H7 (cell line): ENCODE results near the gene ARPP21. TPM values are rescaled to one million over a fixed set of nuclear protein-coding genes. Genes with fewer than 3 reads are reported as not detected.

Experiments used
- DNase-seq: peaks from one replicate; pipeline ENCODE4 v3.0.0; 2012
- H3K27me3 ChIP-seq: 2 replicates; pipeline ENCODE4 v1.6.0; 2011; ENCODE audit warnings: mild to moderate bottlenecking, low read length; ENCODE audit not compliant: control insufficient read depth, insufficient read depth
- H3K36me3 ChIP-seq: replicated peaks from 2 replicates; pipeline ENCODE4 v1.5.1; 2011; ENCODE audit warnings: low read length; ENCODE audit not compliant: control insufficient read depth, insufficient read depth
- H3K4me3 ChIP-seq: 2 replicates; pipeline ENCODE4 v1.5.1; 2011; ENCODE audit warnings: low read depth, mild to moderate bottlenecking, control low read depth, low read length, moderate library complexity; ENCODE audit not compliant: insufficient read depth
- total RNA-seq: library from RNA; depleted of rRNA; stranded (reverse); fragments of >200 nt; shearing (Covaris generic); gene quantifications from 2 replicates; pipeline ENCODE4 v1.2.3, GENCODE V29; 2014

The ARPP21 gene
- total RNA-seq, 1 experiment from 2014 or later, result not detected

DNA sequence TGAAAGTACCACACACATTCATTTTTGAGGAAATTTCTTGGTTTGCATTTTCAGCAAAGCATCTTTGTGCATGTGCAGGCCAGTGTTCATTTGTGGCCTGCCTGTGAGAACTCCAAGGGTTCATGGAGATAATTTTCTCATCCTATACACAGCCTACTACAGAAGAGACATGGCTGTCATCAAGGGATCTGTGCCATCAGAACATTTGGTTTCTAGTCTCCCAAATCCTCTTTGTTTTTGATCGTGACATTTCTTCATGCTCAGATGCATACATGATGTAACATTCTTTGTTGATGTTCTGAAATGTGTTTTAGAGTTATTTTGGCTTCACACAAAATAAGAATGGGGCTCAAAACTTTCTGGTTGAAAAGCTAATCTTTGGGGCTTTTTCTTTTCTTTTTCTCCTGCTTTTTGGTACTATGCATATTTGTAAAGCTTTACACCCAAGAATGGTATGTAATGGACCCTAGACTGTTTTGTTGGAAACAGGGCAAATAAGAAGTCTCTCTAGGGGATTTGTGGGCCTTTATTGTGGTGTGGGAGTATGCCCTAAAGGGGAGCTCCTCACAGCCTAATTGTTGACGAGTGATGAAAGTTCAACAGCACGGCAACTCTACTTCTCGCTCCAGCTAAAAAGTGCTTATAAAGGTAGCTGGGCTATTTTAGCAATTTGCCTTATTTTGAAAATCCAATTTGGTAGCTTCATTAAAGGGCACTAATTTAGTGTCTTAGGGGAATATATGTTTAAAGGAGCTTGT, 3.2 kb upstream of the ARPP21 start:
- Histone ChIP-seq H3K27me3 (peaks cover 35% of the 10 kb centered on the region), H3K36me3 (no peaks in the 10 kb centered on the region), H3K4me3 (no peak overlapping the region)
- no peak for DNase-seq

DNA sequence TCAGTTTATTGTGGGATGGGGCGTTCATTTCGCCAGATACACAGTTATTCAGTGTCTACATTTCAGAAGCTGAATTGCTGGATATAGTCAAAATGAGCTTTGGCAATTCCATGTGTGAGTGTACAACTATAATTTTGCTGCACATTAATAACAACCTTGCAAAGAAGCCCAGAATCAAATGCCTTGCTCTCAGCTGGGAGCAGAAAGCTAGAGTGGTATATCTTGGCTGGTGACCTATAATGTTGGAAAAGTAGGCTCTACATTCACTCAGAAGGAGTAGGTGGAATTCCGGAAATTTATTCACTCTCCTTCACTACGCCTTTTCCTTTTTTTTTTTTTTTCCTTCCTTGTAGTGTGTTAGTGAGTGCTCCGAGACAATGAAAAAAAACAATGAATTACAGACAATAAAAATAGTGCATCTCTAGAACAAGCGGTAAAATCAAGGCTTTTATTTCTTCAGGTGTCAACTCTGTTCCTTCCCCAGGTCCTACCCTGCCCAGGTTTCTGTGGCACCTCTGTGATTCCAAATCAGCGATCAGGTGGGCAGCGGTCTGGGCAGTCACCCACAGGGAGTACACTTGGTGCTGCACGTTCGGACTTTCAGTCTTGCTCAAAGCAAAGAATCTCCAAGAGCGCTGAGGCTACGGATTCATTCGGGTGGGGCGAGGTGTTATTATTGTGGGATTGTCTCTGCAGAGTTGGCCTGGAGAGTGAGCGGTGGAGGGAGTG, 910 bp upstream of the ARPP21 start:
- H3K36me3 ChIP-seq, result no peaks in the 10 kb centered on the region
- no peak for DNase-seq
- peaks cover 41% of the 10 kb centered on the region for H3K27me3 ChIP-seq
- H3K4me3 ChIP-seq, result no peak overlapping the region

DNA sequence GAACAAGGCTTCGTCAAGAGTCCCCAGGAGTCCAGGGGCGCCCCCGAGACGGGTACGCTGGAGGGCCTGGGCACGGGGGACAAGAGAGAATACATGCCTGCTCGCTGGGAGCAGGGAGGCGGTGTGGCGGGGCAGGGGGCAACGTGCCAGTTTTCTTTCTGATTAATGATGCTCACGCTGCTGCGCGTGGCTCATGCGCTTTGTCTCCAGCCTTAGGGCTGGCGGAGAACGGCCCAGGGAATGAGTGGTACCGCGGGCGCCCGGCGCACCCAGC, 408 bp upstream of the ARPP21 start:
- DNase-seq, result no peak
- Histone ChIP-seq H3K27me3 (peaks cover 41% of the 10 kb centered on the region), H3K4me3 (peak overlapping the region; percentile 51), H3K36me3 (no peaks in the 10 kb centered on the region)

DNA sequence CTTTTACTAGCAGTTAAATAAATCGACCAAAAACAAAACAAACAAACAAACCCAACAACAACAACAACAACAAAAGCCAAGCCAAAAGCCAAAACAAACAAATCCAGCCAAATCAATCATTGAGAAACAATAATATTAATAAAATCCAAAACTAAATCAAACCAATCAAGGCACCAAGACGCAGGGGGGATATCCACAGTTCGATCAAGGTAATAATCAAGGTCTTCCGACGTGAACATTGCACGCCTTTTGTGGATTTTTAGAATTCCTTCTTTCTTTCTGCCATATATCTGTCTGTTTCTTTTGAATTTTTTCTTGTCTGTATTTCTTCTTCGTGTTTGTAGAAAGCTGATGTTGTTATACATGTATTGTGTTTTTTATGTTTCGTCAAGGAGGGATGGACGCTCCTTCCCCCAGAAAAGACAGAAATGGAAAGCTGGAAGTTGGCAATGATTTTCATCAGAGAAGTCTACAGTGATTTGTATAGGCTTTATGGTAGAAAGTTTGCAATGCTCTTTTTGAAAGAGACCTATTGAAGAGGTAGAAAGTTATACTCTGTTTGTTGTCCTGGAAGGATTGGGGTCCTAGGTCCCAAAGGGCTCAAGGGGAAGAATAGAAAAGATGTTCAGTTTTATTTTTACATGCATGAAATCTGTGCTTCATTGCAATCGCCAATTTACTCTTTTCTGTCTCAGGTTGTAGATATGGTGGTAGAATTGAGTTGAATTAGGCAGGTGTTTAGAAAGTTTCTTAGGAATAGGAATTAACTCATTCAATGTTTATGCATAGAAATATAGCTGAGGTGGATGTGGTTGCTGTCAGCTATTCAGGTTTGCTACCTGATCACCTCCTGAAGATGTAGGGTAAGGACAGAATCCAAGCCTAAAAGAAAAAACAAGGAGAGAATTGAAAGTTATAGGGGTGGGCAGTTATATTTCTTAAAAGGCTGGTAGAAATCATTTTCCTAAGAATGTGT, 1.2 kb downstream of the ARPP21 start:
- H3K36me3 ChIP-seq, result no peaks in the 10 kb centered on the region
- DNase-seq, result no peak

DNA sequence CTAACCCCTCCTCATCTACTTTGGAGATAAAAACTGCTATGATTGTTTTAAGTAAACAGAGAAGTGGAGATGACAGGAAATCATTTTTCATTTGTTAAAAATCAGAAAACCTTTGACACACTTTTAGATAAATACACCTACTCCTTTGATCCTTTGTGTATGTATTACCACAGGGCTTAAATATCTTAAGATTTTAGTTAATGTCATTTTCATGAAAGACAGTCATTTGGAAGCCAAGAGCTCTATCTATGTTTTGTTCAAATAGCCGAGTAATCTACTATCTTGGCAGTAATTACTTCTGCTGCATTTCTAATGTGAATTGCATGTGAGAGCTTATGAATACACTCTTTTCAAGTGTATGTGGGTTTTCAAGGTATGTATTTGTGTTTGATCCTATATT, 2.0 kb downstream of the ARPP21 start:
- no peaks in the 10 kb centered on the region for H3K36me3 ChIP-seq
- no peak overlapping the region for H3K4me3 ChIP-seq
- DNase-seq, result no peak
- peaks cover 41% of the 10 kb centered on the region for H3K27me3 ChIP-seq

More for the DNA sequence above, 1.2 kb downstream of the ARPP21 start:
- H3K27me3 ChIP-seq, result peaks cover 41% of the 10 kb centered on the region
- H3K4me3 ChIP-seq, result peak overlapping the region; percentile 51; the same call in 1 of the 2 replicates

DNA sequence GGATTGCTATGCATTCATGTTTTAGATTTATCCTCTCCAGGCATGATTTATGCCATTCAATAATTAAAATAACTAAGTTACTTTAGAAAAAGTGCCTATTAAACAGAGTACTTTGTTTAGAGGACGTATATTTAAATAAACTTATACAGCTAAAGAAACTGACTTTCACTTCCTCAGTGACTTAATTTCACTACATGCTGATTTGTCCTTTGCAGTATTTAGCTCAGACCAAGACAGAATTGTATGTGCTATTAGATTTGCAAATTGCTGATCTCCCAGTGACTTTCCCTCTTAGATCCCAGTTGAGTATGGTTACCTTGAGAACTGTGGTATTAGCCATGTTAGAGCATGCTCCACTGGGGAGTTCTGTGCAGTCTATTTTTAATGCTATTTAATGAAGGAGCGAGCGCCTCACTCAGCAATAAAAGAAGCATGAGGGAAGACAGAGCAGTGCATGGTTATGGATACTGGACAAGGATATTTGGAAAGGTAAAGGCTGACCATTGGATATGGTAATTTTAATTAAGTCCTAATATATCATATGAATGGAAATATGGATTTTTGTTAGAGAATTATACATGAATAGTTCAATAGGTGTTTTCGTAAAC, 2.7 kb downstream of the ARPP21 start:
- no peak for DNase-seq
- H3K36me3 ChIP-seq, result no peaks in the 10 kb centered on the region
- no peak overlapping the region for H3K4me3 ChIP-seq
- peaks cover 41% of the 10 kb centered on the region for H3K27me3 ChIP-seq

DNA sequence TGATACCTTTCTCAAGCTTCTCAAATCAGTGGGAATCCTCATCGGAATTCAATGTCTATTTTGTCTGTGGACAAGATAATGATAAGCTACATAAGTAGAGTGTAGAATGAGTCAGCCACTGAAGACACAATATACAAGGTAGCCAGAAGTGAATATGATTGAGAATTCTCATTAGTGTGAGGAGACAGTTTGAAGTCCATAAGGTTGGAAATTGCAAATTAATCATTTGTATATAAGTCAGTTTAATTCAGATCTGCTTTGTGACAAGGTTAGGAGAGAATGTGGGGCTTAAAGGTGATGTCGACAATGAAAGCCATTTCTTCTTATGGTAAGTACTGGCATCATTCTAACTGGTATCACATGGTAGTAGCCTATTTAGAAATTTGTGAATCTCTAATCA, 4.2 kb downstream of the ARPP21 start:
- Histone ChIP-seq H3K27me3 (peaks cover 32% of the 10 kb centered on the region), H3K36me3 (no peaks in the 10 kb centered on the region), H3K4me3 (no peak overlapping the region)
- DNase-seq, result no peak

DNA sequence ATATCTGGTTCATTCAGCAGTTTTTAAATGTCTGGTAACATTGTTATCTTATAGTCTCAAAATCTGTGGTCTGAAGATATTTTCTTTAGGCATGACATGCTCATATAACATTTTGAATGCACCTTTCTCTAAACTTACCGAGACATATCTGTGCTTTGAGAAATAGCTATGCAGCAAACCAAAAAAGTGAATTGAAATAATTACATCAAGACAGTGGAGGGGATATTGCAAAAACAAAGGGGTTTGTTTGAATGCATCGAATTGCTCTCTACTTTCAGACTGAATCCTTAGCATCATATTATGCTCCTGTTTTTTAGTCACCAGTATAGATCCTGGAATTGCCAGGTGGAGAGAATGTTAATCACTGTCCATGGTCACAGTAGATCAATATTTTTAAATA, 5.1 kb downstream of the ARPP21 start:
- H3K36me3 ChIP-seq, result no peaks in the 10 kb centered on the region
- no peak overlapping the region for H3K4me3 ChIP-seq
- DNase-seq, result no peak
- peaks cover 23% of the 10 kb centered on the region for H3K27me3 ChIP-seq

DNA sequence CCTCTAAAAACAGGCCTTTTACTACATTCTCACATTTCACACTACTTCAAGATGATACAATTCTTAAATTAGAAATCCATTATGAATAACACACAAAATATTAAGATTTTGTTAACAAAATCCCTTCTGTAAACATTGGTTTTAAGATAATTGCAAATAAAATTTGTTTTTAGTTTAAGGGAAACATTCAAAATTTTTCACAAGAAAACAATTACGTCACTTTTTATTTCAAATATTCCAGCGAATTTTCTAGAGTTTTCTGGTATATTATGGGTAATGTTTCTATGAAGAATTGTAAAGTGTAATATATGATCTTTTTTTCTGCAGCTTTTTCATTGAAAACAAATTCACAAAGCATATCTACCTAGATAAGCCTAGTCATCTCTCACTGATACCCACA, 5.9 kb downstream of the ARPP21 start:
- H3K27me3 ChIP-seq, result peaks cover 15% of the 10 kb centered on the region
- no peaks in the 10 kb centered on the region for H3K36me3 ChIP-seq
- H3K4me3 ChIP-seq, result no peak overlapping the region
- no peak for DNase-seq

DNA sequence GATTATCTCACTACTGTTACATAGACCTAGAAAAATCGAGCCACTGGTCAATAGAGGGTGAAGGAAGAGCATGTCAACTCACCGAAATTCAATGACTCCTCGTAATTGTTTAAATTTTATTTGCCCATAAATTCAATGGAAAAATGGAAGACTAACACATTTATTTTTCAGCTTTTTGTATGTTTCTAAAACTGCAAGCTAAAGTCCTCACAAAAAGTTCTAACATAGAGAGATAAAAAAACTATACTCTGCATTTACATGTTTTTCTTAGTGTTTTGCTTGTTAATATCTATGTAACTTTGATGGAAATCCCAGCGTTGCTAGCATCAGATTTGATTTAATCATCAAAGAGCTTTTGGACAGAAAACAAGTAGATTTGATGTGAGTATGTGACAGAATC, 6.8 kb downstream of the ARPP21 start:
- no peaks in the 10 kb centered on the region for H3K36me3 ChIP-seq
- peaks cover 6% of the 10 kb centered on the region for H3K27me3 ChIP-seq
- no peak overlapping the region for H3K4me3 ChIP-seq
- DNase-seq, result no peak

DNA sequence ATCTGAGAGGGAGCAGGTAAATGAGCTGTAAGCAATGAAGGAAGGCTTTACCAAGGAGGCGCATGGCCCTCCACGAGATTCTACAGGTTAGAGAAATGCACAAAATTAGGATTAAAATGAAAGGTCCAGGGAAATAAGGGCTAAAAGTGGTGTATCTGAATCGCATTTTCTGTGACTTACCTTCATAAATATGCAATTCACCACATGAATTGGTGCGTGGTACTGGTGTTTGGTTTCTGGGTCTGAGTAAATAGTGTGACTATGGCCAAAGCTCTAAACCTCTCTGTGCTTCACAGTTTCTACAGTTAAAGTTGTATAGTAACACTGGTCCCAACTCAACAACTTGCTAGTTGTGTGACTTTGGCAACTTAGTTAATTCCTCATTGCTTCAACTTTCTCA, 8.1 kb downstream of the ARPP21 start:
- no peaks in the 10 kb centered on the region for H3K36me3 ChIP-seq
- H3K27me3 ChIP-seq, result no peaks in the 10 kb centered on the region
- no peak for DNase-seq
- no peak overlapping the region for H3K4me3 ChIP-seq

DNA sequence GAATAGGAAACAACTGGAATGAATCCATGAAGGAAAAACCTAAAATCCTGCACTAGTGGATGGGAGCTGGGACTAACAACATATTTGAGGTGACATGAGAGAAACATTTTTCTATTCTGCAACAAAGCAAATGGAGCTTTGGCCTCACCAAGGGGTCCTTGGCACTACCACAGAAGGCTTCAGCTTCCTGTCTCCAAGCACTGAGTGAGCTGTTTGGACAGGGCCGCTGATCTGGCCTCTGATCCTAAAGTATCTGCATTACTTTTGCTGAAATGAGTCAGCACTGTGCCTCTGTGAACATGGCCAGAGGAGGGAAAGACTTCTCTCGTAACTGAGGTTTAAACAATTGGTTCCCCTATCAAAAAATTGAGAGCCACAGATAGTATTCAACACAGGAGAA, 9.0 kb downstream of the ARPP21 start:
- Histone ChIP-seq H3K36me3 (no peaks in the 10 kb centered on the region), H3K4me3 (no peak overlapping the region), H3K27me3 (no peaks in the 10 kb centered on the region)
- no peak for DNase-seq

DNA sequence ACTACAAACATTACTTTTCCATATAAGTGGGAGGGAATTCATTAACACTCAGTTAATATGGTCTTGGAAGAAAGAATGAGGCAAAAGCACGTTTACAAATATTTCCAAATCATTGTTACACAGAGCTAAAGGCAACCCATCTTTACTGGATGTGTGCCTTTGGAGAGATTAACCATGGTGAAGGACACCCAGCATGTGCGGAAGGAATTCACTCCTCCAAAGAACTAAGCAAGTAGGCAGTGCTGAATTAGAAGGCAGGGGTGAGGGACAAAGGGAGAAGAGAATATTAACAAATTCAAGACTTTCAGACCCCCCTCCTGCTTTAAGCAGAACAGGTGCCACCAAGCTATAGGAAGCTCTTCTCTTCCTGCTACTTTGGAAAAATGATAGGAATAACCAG, 10.1 kb downstream of the ARPP21 start:
- no peak for DNase-seq
- Histone ChIP-seq H3K36me3 (no peaks in the 10 kb centered on the region), H3K27me3 (no peaks in the 10 kb centered on the region), H3K4me3 (no peak overlapping the region)

DNA sequence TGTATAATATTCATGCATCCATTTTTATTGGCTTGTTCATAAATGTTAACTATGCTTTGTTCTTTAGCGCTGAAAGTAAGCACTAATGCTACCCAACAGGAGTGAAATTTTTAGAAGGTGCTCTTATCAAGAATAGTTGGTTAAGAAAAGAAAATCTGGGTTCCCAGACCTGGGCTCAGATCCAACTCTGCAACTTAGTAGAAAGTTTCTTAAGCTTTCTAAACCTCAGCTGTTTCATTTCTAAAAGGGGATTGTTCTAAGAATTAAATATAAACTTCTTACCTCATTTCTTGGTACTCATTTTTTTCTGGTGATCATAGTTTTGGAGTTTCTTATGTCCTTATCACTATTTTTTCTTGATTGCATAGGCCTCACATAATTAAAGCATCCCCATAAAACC, 12.1 kb downstream of the ARPP21 start:
- Histone ChIP-seq H3K27me3 (no peaks in the 10 kb centered on the region), H3K4me3 (no peak overlapping the region), H3K36me3 (no peaks in the 10 kb centered on the region)
- DNase-seq, result no peak
